HG02610 (cell line): Measurements from ENCODE around the gene KCNJ14.
"Not testable (repeated sequence)": the region's sequence is repeated elsewhere in the genome, so short reads cannot be mapped to it uniquely, and the experiment has no call there.

Experiments used
- ATAC-seq: cut with Tn5 transposase; IDR thresholded peaks from one replicate; pipeline ENCODE4 v1.9.1; 2021; ENCODE audit warnings: mild to moderate bottlenecking, moderate library complexity; ENCODE audit not compliant: unreplicated experiment

Gene KCNJ14

GRCh38 chr19:48484931-48485612 lies 29.7 kb downstream of the KCNJ14 start:
- ATAC-seq = no peak

GRCh38 chr19:48486706-48487105 lies 31.3 kb downstream of the KCNJ14 start:
- ATAC-seq = not testable (repeated sequence)

GRCh38 chr19:48487544-48487943 lies 32.2 kb downstream of the KCNJ14 start:
- no peak for ATAC-seq

GRCh38 chr19:48487948-48488347 lies 32.6 kb downstream of the KCNJ14 start:
- ATAC-seq = no peak

GRCh38 chr19:48488478-48488877 lies 33.1 kb downstream of the KCNJ14 start:
- ATAC-seq = not testable (repeated sequence)

GRCh38 chr19:48489608-48490216 lies 34.3 kb downstream of the KCNJ14 start:
- ATAC-seq = no peak

GRCh38 chr19:48490981-48491792 lies 35.8 kb downstream of the KCNJ14 start:
- no peak for ATAC-seq

GRCh38 chr19:48491793-48492123 lies 36.4 kb downstream of the KCNJ14 start:
- ATAC-seq = no peak

- peak; percentile 64 for ATAC-seq
Observed at GRCh38 chr19:48492925-48493717, 37.7 kb downstream of the KCNJ14 start.

GRCh38 chr19:48493718-48494401 lies 38.5 kb downstream of the KCNJ14 start:
- ATAC-seq = no peak

- ATAC-seq = no peak
Observed at GRCh38 chr19:48495396-48495795, 40.0 kb downstream of the KCNJ14 start.

- ATAC-seq = no peak
Observed at GRCh38 chr19:48496959-48497727, 41.8 kb downstream of the KCNJ14 start.

GRCh38 chr19:48497728-48498594 lies 42.6 kb downstream of the KCNJ14 start:
- ATAC-seq = no peak

GRCh38 chr19:48498595-48499311 lies 43.4 kb downstream of the KCNJ14 start:
- no peak for ATAC-seq

- no peak for ATAC-seq
Observed at GRCh38 chr19:48499316-48500090, 44.1 kb downstream of the KCNJ14 start.

- ATAC-seq = no peak
Observed at GRCh38 chr19:48500830-48501493, 45.6 kb downstream of the KCNJ14 start.
